GM19043 (cell line): ENCODE data around the gene GPBAR1.
"Not testable (repeated sequence)": the region's sequence is repeated elsewhere in the genome, so short reads cannot be mapped to it uniquely, and the experiment has no call there.

Source experiments
- ATAC-seq: cut with Tn5 transposase; IDR thresholded peaks from one replicate; pipeline ENCODE4 v1.9.1; 2021; ENCODE audit warnings: low read depth; ENCODE audit not compliant: unreplicated experiment

GPBAR1 gene

GRCh38 chr2:218305383-218305782 lies 44.6 kb downstream of the GPBAR1 start:
- ATAC-seq = no peak

GRCh38 chr2:218306184-218306920 lies 45.5 kb downstream of the GPBAR1 start:
- ATAC-seq = no peak

GRCh38 chr2:218307415-218308090 lies 46.7 kb downstream of the GPBAR1 start:
- ATAC-seq = no peak

GRCh38 chr2:218310853-218311540 lies 50.2 kb downstream of the GPBAR1 start:
- ATAC-seq = no peak

- not testable (repeated sequence) for ATAC-seq
Measured at GRCh38 chr2:218311541-218312266, 50.9 kb downstream of the GPBAR1 start.

GRCh38 chr2:218312267-218312756 lies 51.5 kb downstream of the GPBAR1 start:
- no peak for ATAC-seq

GRCh38 chr2:218313356-218313755 lies 52.5 kb downstream of the GPBAR1 start:
- no peak for ATAC-seq
